Fibroblast of lung (primary cell): ENCODE results near the gene NEUROD1. TPM values are rescaled to one million over a fixed set of nuclear protein-coding genes. Genes with fewer than 3 reads are reported as not detected.

Source experiments
- DNase-seq, 2 donors: peaks; one replicate each; pipeline versions ENCODE4 v3.0.0 to v3.0.0-alpha.2; 2010; ENCODE audit warnings: low read depth in 2 of 2
- H2AFZ ChIP-seq: 2 replicates; pipeline ENCODE4 v1.5.1; 2012; ENCODE audit warnings: low read length, control low read depth, inconsistent platforms
- H3K27ac ChIP-seq: 2 replicates; pipeline ENCODE4 v1.5.1; 2011; ENCODE audit warnings: low read length, control low read depth; ENCODE audit not compliant: insufficient read depth
- H3K27me3 ChIP-seq: 2 replicates; pipeline ENCODE4 v1.5.1; 2011; ENCODE audit warnings: mild to moderate bottlenecking, low read length; ENCODE audit not compliant: control insufficient read depth, insufficient read depth
- H3K36me3 ChIP-seq: 2 replicates; pipeline ENCODE4 v1.5.1; 2011; ENCODE audit warnings: low read length; ENCODE audit not compliant: control insufficient read depth, insufficient read depth
- H3K4me1 ChIP-seq: 2 replicates; pipeline ENCODE4 v1.5.1; 2011; ENCODE audit warnings: low read length; ENCODE audit not compliant: control insufficient read depth, insufficient read depth; ENCODE audit errors: extremely low read depth
- H3K4me2 ChIP-seq: 2 replicates; pipeline ENCODE4 v1.5.1; 2011; ENCODE audit warnings: low read length, control low read depth; ENCODE audit not compliant: insufficient read depth; ENCODE audit errors: extremely low read depth
- H3K4me3 ChIP-seq, 4 experiments: fragments of 200-600 bp in 1 of 4; sonication (generic) in 1 of 4; replicated peaks in 1 of 4; 2 replicates each; pipeline ENCODE4 v1.5.1; 2011 to 2016; ENCODE audit warnings: low read length in 4 of 4, low read depth in 3 of 4, mild to moderate bottlenecking in 3 of 4, control low read depth in 2 of 4, inconsistent platforms in 1 of 4, mixed read lengths in 1 of 4; ENCODE audit not compliant: insufficient read depth in 1 of 4; ENCODE audit errors: control extremely low read depth in 1 of 4
- H3K79me2 ChIP-seq: 2 replicates; pipeline ENCODE4 v1.5.1; 2012; ENCODE audit warnings: mild to moderate bottlenecking, low read length, inconsistent platforms; ENCODE audit not compliant: control insufficient read depth, insufficient read depth
- H3K9ac ChIP-seq: 2 replicates; pipeline ENCODE4 v1.5.1; 2011; ENCODE audit warnings: mild to moderate bottlenecking, low read length, control low read depth; ENCODE audit not compliant: insufficient read depth
- H3K9me3 ChIP-seq: 2 replicates; pipeline ENCODE4 v1.5.1; 2012; ENCODE audit warnings: low read depth, low read length; ENCODE audit not compliant: control insufficient read depth, insufficient read depth
- H4K20me1 ChIP-seq: 2 replicates; pipeline ENCODE4 v1.5.1; 2011; ENCODE audit warnings: low read length; ENCODE audit not compliant: control insufficient read depth, insufficient read depth; ENCODE audit errors: extremely low read depth
- EZH2 ChIP-seq: IDR thresholded peaks from 2 replicates; pipeline ENCODE4 v1.5.1; 2012; ENCODE audit warnings: low read length, control low read depth, mild to moderate bottlenecking; ENCODE audit errors: missing control alignments
- polyA plus RNA-seq, 2 donors: library from polyadenylated mRNA; depleted of rRNA in 1 of 2; stranded (reverse) in 1 of 2; unstranded in 1 of 2; fragments of >200 nt; gene quantifications; 2 replicates each; pipeline ENCODE4 v1.2.1, GENCODE V29; 2011 to 2012; ENCODE audit warnings: missing spikeins in 1 of 2
- total RNA-seq: library from RNA; depleted of rRNA; stranded (reverse); fragments of >200 nt; gene quantifications from 2 replicates; pipeline ENCODE4 v1.2.1, GENCODE V29; 2014
- TF ChIP-seq, protein P1 (sequence below), 2 donors: IDR thresholded peaks in 1 of 2; conservative IDR thresholded peaks in 1 of 2; 1 replicate in 1 of 2; 2 replicates in 1 of 2; pipeline ENCODE4 v1.5.1; 2011 to 2012; ENCODE audit warnings: low read length in 2 of 2, control low read depth in 1 of 2, inconsistent platforms in 1 of 2, low read depth in 1 of 2, mild to moderate bottlenecking in 1 of 2

NEUROD1 gene
- total and polyA plus RNA-seq, 2 donors (not counting 1 experiment from before 2014, with no cell fraction given): not detected

DNA sequence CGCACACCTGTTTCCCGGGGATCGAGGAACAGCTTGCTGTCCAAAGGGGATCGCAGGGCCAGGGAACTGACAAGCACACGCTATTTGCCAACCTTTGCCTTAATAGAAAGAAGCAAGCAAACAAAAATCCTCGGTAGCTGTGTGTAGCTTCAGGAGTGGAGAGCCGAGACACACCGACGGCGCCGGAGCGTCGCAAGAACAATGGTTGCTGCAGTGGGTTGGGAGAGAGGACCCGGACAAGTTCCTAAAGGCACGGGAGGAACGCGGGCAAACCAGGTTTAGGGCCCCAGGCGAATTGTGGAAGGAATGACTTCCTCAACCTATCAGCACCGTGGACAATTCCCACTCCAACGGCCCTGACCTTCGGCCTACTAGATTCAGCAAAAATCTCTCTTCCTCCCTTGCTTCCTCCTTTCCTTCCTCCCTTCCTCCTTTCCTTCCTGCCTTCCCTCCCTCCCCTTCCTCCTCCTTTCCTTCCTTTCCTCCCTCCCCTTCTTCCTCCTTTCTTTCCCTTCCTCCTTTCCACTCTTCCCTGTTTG lies 4.9 kb upstream of the NEUROD1 start:
- no peak overlapping the region for H3K27ac ChIP-seq
- H3K4me3 ChIP-seq: no peak overlapping the region
- no peak overlapping the region for H2AFZ ChIP-seq
- DNase-seq: peak in 1 of 2 donors; percentile 8
- no peaks in the 10 kb centered on the region for H3K36me3 ChIP-seq
- H4K20me1 ChIP-seq: no peaks in the 10 kb centered on the region
- H3K79me2 ChIP-seq: no peaks in the 10 kb centered on the region
- no peak overlapping the region for H3K4me2 ChIP-seq
- TF ChIP-seq, protein P1, sequence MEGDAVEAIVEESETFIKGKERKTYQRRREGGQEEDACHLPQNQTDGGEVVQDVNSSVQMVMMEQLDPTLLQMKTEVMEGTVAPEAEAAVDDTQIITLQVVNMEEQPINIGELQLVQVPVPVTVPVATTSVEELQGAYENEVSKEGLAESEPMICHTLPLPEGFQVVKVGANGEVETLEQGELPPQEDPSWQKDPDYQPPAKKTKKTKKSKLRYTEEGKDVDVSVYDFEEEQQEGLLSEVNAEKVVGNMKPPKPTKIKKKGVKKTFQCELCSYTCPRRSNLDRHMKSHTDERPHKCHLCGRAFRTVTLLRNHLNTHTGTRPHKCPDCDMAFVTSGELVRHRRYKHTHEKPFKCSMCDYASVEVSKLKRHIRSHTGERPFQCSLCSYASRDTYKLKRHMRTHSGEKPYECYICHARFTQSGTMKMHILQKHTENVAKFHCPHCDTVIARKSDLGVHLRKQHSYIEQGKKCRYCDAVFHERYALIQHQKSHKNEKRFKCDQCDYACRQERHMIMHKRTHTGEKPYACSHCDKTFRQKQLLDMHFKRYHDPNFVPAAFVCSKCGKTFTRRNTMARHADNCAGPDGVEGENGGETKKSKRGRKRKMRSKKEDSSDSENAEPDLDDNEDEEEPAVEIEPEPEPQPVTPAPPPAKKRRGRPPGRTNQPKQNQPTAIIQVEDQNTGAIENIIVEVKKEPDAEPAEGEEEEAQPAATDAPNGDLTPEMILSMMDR (conservative IDR thresholded peaks at IDR 0.05 in 1 of 2, IDR thresholded peaks at IDR 0.05 in 1 of 2; ENCODE audit: low read depth in 1 of 2, low read length in 2 of 2): no peak
- peak; percentile 56 for TF ChIP-seq EZH2
- H3K4me1 ChIP-seq: peaks cover 3% of the 10 kb centered on the region
- peaks cover 58% of the 10 kb centered on the region for H3K27me3 ChIP-seq
- H3K9ac ChIP-seq: no peak overlapping the region
- no peaks in the 10 kb centered on the region for H3K9me3 ChIP-seq

DNA sequence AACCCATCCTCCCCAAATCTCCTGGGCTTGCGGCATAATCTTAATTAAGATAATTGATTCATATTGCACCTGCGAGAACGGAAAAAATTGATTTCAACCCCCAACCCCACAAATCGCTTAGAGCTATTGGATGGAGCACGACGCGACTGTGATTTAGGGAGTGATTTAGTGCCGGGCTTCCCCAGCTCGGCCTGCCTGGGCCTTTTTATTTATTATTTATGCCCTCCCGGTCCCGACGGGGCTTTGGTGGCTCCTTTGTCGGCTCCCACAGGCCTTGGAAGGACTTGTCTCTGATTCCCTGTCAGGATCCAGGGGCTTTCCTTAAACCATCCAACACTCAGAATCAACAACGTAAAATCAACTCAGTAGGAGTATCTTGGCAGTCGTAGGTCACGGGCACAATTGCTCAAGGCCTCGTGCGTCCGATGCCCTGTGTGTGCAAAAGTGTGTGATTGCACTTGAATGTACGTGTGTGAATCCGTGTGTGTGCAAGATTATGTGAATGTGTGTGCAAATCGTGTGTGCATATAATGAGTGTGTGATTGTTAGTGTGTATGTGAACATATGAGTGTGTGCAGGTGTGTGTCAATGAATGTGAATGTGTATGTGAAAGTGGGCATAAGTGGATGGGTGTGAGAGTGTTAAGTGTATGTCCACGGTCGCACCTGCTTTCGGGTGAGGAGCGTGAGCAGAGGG lies 4.3 kb upstream of the NEUROD1 start:
- H3K9me3 ChIP-seq: no peaks in the 10 kb centered on the region
- no peak overlapping the region for H3K9ac ChIP-seq
- TF ChIP-seq, protein P1 (conservative IDR thresholded peaks at IDR 0.05 in 1 of 2, IDR thresholded peaks at IDR 0.05 in 1 of 2; ENCODE audit: low read depth in 1 of 2, low read length in 2 of 2): no peak
- TF ChIP-seq EZH2: peak; percentile 72
- H3K79me2 ChIP-seq: no peaks in the 10 kb centered on the region
- H3K4me1 ChIP-seq: peaks cover 3% of the 10 kb centered on the region
- H3K27me3 ChIP-seq: peaks cover 64% of the 10 kb centered on the region
- no peak for DNase-seq
- no peak overlapping the region for H3K27ac ChIP-seq
- H4K20me1 ChIP-seq: no peaks in the 10 kb centered on the region
- H3K4me3 ChIP-seq: no peak overlapping the region
- H3K4me2 ChIP-seq: no peak overlapping the region
- H3K36me3 ChIP-seq: no peaks in the 10 kb centered on the region
- H2AFZ ChIP-seq: no peak overlapping the region

- no peaks in the 10 kb centered on the region for H3K36me3 ChIP-seq
- peaks cover 71% of the 10 kb centered on the region for H3K27me3 ChIP-seq
- H3K79me2 ChIP-seq: no peaks in the 10 kb centered on the region
- peak in 1 of 2 donors; percentile 21 for DNase-seq
- no peak overlapping the region for H3K9ac ChIP-seq
- peaks cover 3% of the 10 kb centered on the region for H3K4me1 ChIP-seq
- H3K9me3 ChIP-seq: no peaks in the 10 kb centered on the region
- H3K27ac ChIP-seq: no peak overlapping the region
- no peak overlapping the region for H3K4me2 ChIP-seq
- H2AFZ ChIP-seq: no peak overlapping the region
- H4K20me1 ChIP-seq: no peaks in the 10 kb centered on the region
- TF ChIP-seq, protein P1 (conservative IDR thresholded peaks at IDR 0.05 in 1 of 2, IDR thresholded peaks at IDR 0.05 in 1 of 2; ENCODE audit: low read depth in 1 of 2, low read length in 2 of 2): no peak
- peak; percentile 90 for TF ChIP-seq EZH2
- no peak overlapping the region for H3K4me3 ChIP-seq
Measured at GRCh38 chr2:181683518-181684453, 3.5 kb upstream of the NEUROD1 start.
